Testis (tissue), 2 donors: ENCODE data around the gene COL25A1.

Source experiments
- CTCF ChIP-seq, 3 experiments: fragments of 450-650 bp in 2 of 3; fragments of 200-600 bp in 1 of 3; sonication (generic) in 1 of 3; IDR thresholded peaks; one replicate each; pipeline ENCODE4 v1.5.1; 2016 to 2019; ENCODE audit warnings: antibody characterized with exemption in 3 of 3, mild to moderate bottlenecking in 2 of 3, moderate library complexity in 1 of 3
- POLR2A ChIP-seq: fragments of 450-650 bp; IDR thresholded peaks from one replicate; pipeline ENCODE4 v1.6.1; 2017; ENCODE audit warnings: antibody characterized with exemption, mild to moderate bottlenecking, moderate library complexity

GRCh38 chr4:109075621-109076020 lies 226.8 kb downstream of the COL25A1 start:
- no peak for TF ChIP-seq CTCF (IDR thresholded peaks at IDR 0.05)
- no peak for TF ChIP-seq POLR2A
